ENCODE results near the gene RNPS1.

DNA sequence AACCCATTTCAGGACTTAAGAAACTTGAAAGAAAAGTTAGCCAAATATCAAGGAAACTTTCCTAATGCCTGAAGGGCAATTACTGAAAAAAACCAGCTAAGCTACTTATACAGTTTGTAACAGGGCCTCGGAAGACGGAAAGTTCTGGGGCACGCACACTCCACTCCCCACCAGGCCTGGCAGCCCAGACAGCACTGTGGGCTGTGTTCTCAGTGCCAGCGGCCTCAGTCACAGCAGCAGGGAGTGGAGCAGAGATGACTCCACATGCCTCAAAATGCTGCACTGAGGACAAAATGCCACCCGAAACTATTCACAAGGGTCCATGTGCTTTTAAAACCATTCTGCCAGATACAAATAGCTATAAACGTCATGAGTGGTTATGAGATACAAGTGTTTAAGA lies 10.2 kb downstream of the RNPS1 start:
- no peak for TF ChIP-seq POLR2A (IDR thresholded peaks at IDR 0.05)
- TF ChIP-seq, protein P1, sequence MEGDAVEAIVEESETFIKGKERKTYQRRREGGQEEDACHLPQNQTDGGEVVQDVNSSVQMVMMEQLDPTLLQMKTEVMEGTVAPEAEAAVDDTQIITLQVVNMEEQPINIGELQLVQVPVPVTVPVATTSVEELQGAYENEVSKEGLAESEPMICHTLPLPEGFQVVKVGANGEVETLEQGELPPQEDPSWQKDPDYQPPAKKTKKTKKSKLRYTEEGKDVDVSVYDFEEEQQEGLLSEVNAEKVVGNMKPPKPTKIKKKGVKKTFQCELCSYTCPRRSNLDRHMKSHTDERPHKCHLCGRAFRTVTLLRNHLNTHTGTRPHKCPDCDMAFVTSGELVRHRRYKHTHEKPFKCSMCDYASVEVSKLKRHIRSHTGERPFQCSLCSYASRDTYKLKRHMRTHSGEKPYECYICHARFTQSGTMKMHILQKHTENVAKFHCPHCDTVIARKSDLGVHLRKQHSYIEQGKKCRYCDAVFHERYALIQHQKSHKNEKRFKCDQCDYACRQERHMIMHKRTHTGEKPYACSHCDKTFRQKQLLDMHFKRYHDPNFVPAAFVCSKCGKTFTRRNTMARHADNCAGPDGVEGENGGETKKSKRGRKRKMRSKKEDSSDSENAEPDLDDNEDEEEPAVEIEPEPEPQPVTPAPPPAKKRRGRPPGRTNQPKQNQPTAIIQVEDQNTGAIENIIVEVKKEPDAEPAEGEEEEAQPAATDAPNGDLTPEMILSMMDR (IDR thresholded peaks at IDR 0.05): no peak

All from adrenal gland (tissue), 5 donors.